Neuronal stem cell (in vitro differentiated cells): ENCODE measurements around the gene MARCHF7.
A peak's percentile ranks its signal among the peaks of the same experiment; 100 is the strongest.
"Not testable (repeated sequence)": the region's sequence is repeated elsewhere in the genome, so short reads cannot be mapped to it uniquely, and the experiment has no call there.

Source experiments
- DNase-seq: peaks from one replicate; pipeline ENCODE4 v3.0.0-alpha.2; 2013; ENCODE audit warnings: low spot score
- H2AFZ ChIP-seq: one replicate; pipeline ENCODE4 v1.6.1; 2013; ENCODE audit warnings: mild to moderate bottlenecking, low read length, inconsistent platforms
- H2AK5ac ChIP-seq: 2 replicates; pipeline ENCODE4 v1.6.1; 2013; ENCODE audit warnings: low read depth, mild to moderate bottlenecking, inconsistent platforms, low read length, moderate library complexity, mixed read lengths
- H2BK120ac ChIP-seq: 2 replicates; pipeline ENCODE4 v1.6.1; 2013; ENCODE audit warnings: low read depth, mild to moderate bottlenecking, inconsistent platforms, low read length, moderate library complexity, mixed read lengths
- H2BK12ac ChIP-seq: one replicate; pipeline ENCODE4 v1.6.1; 2013; ENCODE audit warnings: low read length, inconsistent platforms
- H2BK15ac ChIP-seq: 2 replicates; pipeline ENCODE4 v1.6.1; 2013; ENCODE audit warnings: mild to moderate bottlenecking, low read length, inconsistent platforms, mixed read lengths
- H2BK5ac ChIP-seq: one replicate; pipeline ENCODE4 v1.6.1; 2013; ENCODE audit warnings: inconsistent platforms, mild to moderate bottlenecking, low read length, moderate library complexity
- H3K14ac ChIP-seq: one replicate; pipeline ENCODE4 v1.6.1; 2013; ENCODE audit warnings: low read length, inconsistent platforms
- H3K18ac ChIP-seq: 2 replicates; pipeline ENCODE4 v1.6.1; 2013; ENCODE audit warnings: low read length, inconsistent platforms
- H3K23ac ChIP-seq: 2 replicates; pipeline ENCODE4 v1.6.1; 2013; ENCODE audit warnings: low read depth, mild to moderate bottlenecking, mixed read lengths, low read length, inconsistent platforms; ENCODE audit not compliant: poor library complexity
- H3K27ac ChIP-seq: replicated peaks from 3 replicates; pipeline ENCODE4 v1.5.1; 2013; ENCODE audit warnings: low read length, inconsistent platforms
- H3K27me3 ChIP-seq, 3 experiments: 2 replicates each; pipeline ENCODE4 v1.6.1; 2013; ENCODE audit warnings: low read length in 3 of 3, mild to moderate bottlenecking in 2 of 3, inconsistent platforms in 1 of 3, low read depth in 1 of 3, mixed read lengths in 1 of 3, moderate library complexity in 1 of 3; ENCODE audit not compliant: control insufficient read depth in 3 of 3, insufficient read depth in 3 of 3
- H3K36me3 ChIP-seq, 2 donors: replicated peaks in 1 of 2; 2 replicates each; pipeline ENCODE4 v1.6.1; 2013; ENCODE audit warnings: low read length in 2 of 2; ENCODE audit not compliant: control insufficient read depth in 2 of 2, insufficient read depth in 2 of 2
- H3K4ac ChIP-seq: 2 replicates; pipeline ENCODE4 v1.6.1; 2013; ENCODE audit warnings: inconsistent platforms, mild to moderate bottlenecking, low read length, moderate library complexity
- H3K4me1 ChIP-seq, 2 donors: 1 replicate in 1 of 2; 2 replicates in 1 of 2; pipeline ENCODE4 v1.6.1; 2013; ENCODE audit warnings: low read length in 2 of 2, low read depth in 1 of 2; ENCODE audit not compliant: control insufficient read depth in 2 of 2, insufficient read depth in 1 of 2
- H3K4me2 ChIP-seq: one replicate; pipeline ENCODE4 v1.6.1; 2013; ENCODE audit warnings: mild to moderate bottlenecking, low read length, inconsistent platforms; ENCODE audit not compliant: insufficient read depth, poor library complexity, severe bottlenecking
- H3K4me3 ChIP-seq, 2 donors: 2 replicates each; pipeline ENCODE4 v1.5.1; 2013; ENCODE audit warnings: low read length in 2 of 2, mild to moderate bottlenecking in 2 of 2, inconsistent platforms in 1 of 2, moderate library complexity in 1 of 2
- H3K79me1 ChIP-seq: one replicate; pipeline ENCODE4 v1.6.1; 2013; ENCODE audit warnings: low read depth, mild to moderate bottlenecking, inconsistent platforms, low read length, moderate library complexity
- H3K9ac ChIP-seq: one replicate; pipeline ENCODE4 v1.6.1; 2013; ENCODE audit warnings: mild to moderate bottlenecking, low read depth, low read length, inconsistent platforms; ENCODE audit not compliant: poor library complexity
- H3K9me3 ChIP-seq, 2 donors: replicated peaks in 1 of 2; 2 replicates each; pipeline versions ENCODE3 to v1.6.1; 2013; ENCODE audit warnings: low read length in 2 of 2, mild to moderate bottlenecking in 2 of 2, inconsistent platforms in 1 of 2, low read depth in 1 of 2, mixed read lengths in 1 of 2, moderate library complexity in 1 of 2; ENCODE audit not compliant: control insufficient read depth in 2 of 2, insufficient read depth in 1 of 2
- H4K8ac ChIP-seq: one replicate; pipeline ENCODE4 v1.6.1; 2013; ENCODE audit warnings: low read depth, mild to moderate bottlenecking, inconsistent platforms, low read length, moderate library complexity
- H4K91ac ChIP-seq: one replicate; pipeline ENCODE4 v1.6.1; 2013; ENCODE audit warnings: low read length, low read depth, mild to moderate bottlenecking, inconsistent platforms; ENCODE audit not compliant: poor library complexity
- WGBS, 2 donors: extraction: QIAGEN DNeasy Blood & Tissue Kit; methylation state at CpG; one replicate each; pipeline ENCODE4 v1.1.7; 2013; ENCODE audit warnings: missing lambda C conversion rate in 2 of 2, mixed read lengths in 1 of 2; ENCODE audit not compliant: insufficient read length in 2 of 2, insufficient replicate concordance in 1 of 2; ENCODE audit errors: extremely low coverage in 2 of 2; 5-methylcytosine and 5-hydroxymethylcytosine counted together

The MARCHF7 gene

GRCh38 chr2:159714247-159714930 is 2.1 kb downstream of the MARCHF7 start:
- Histone ChIP-seq H3K23ac (no peak overlapping the region), H3K27ac (no peak overlapping the region), H3K9me3 (peaks cover 0 to 14% of the 10 kb centered on the region in 2 donors), H2BK120ac (no peak overlapping the region), H3K27me3 (no peaks in the 10 kb centered on the region), H3K9ac (no peak overlapping the region), H2AK5ac (no peak overlapping the region), H4K91ac (no peak overlapping the region), H3K4me2 (no peak overlapping the region), H3K4ac (no peak overlapping the region), H3K18ac (no peak overlapping the region), H2AFZ (no peak overlapping the region), H4K8ac (no peak overlapping the region), H3K4me1 (peaks cover 0 to 5% of the 10 kb centered on the region in 2 donors), H2BK12ac (no peak overlapping the region), H3K4me3 (peak overlapping the region; percentile 49 to 81), H2BK5ac (no peak overlapping the region), H3K14ac (no peak overlapping the region), H3K79me1 (no peaks in the 10 kb centered on the region), H2BK15ac (no peak overlapping the region), H3K36me3 (peaks cover 4 to 56% of the 10 kb centered on the region in 2 donors)
- no CpG with 5 or more reads among the region's 8 CpGs for WGBS, 2 donors
- no peak for DNase-seq

- Histone ChIP-seq H3K4me2 (no peak overlapping the region), H3K23ac (no peak overlapping the region), H4K91ac (no peak overlapping the region), H2AFZ (no peak overlapping the region), H2BK12ac (no peak overlapping the region), H3K4me3 (no peak overlapping the region), H3K79me1 (peaks cover 3% of the 10 kb centered on the region), H2BK15ac (no peak overlapping the region), H4K8ac (no peak overlapping the region), H3K9me3 (peaks cover 0 to 16% of the 10 kb centered on the region in 2 donors), H2AK5ac (no peak overlapping the region), H3K18ac (no peak overlapping the region), H3K9ac (no peak overlapping the region), H3K4ac (no peak overlapping the region), H3K27ac (no peak overlapping the region), H3K14ac (no peak overlapping the region), H3K27me3 (no peaks in the 10 kb centered on the region), H3K4me1 (peaks cover 0 to 5% of the 10 kb centered on the region in 2 donors), H2BK120ac (no peak overlapping the region), H2BK5ac (no peak overlapping the region), H3K36me3 (peaks cover 4 to 67% of the 10 kb centered on the region in 2 donors)
- DNase-seq, result no peak
- WGBS, 2 donors, result no CpG with 5 or more reads among the region's 4 CpGs
Observed at GRCh38 chr2:159715451-159715850, 3.1 kb downstream of the MARCHF7 start.

GRCh38 chr2:159716409-159716808 is 4.1 kb downstream of the MARCHF7 start:
- H3K9ac ChIP-seq, H3K14ac ChIP-seq, H3K27ac ChIP-seq, H2BK5ac ChIP-seq, H2AFZ ChIP-seq, H4K91ac ChIP-seq, H3K4me2 ChIP-seq, H2BK120ac ChIP-seq, H3K4me3 ChIP-seq, H4K8ac ChIP-seq, H3K18ac ChIP-seq, H3K27me3 ChIP-seq, H2AK5ac ChIP-seq, DNase-seq, H3K79me1 ChIP-seq, H2BK12ac ChIP-seq, H2BK15ac ChIP-seq, H3K4ac ChIP-seq, H3K23ac ChIP-seq, H3K4me1 ChIP-seq: not testable (repeated sequence)
- H3K36me3 ChIP-seq, result peaks cover 4 to 77% of the 10 kb centered on the region in 2 donors
- peaks cover 0 to 21% of the 10 kb centered on the region in 2 donors for H3K9me3 ChIP-seq
- no CpG with 5 or more reads among the region's 4 CpGs for WGBS, 2 donors

- H2BK120ac ChIP-seq, result no peak overlapping the region
- no peaks in the 10 kb centered on the region for H3K27me3 ChIP-seq
- peaks cover 0 to 25% of the 10 kb centered on the region in 2 donors for H3K9me3 ChIP-seq
- no peak overlapping the region for H2BK5ac ChIP-seq
- DNase-seq, result no peak
- no peak overlapping the region for H3K14ac ChIP-seq
- no peak overlapping the region for H2AK5ac ChIP-seq
- H3K4me2 ChIP-seq, result no peak overlapping the region
- H3K27ac ChIP-seq, result no peak overlapping the region
- H3K79me1 ChIP-seq, result peaks cover 3% of the 10 kb centered on the region
- peaks cover 0 to 5% of the 10 kb centered on the region in 2 donors for H3K4me1 ChIP-seq
- no peak overlapping the region for H4K8ac ChIP-seq
- no peak overlapping the region for H2BK12ac ChIP-seq
- H3K4me3 ChIP-seq, result no peak overlapping the region
- no peak overlapping the region for H3K9ac ChIP-seq
- H4K91ac ChIP-seq, result no peak overlapping the region
- H2BK15ac ChIP-seq, result no peak overlapping the region
- H3K23ac ChIP-seq, result no peak overlapping the region
- H3K4ac ChIP-seq, result no peak overlapping the region
- WGBS, 2 donors, result no CpG with 5 or more reads among the region's 2 CpGs
- no peak overlapping the region for H2AFZ ChIP-seq
- no peak overlapping the region for H3K18ac ChIP-seq
- H3K36me3 ChIP-seq, result peaks cover 4 to 81% of the 10 kb centered on the region in 2 donors
Observed at GRCh38 chr2:159716857-159717256, 4.6 kb downstream of the MARCHF7 start.
